Measurements from ENCODE around the gene CFAP100.

Gene CFAP100

GRCh38 chr3:126370055-126370454, 24.7 kb upstream of the CFAP100 start:
- TF ChIP-seq CTCF (conservative IDR thresholded peaks at IDR 0.05; ENCODE audit: low read depth), result no peak
- POLR2A ChIA-PET (ENCODE audit: low non-redundant PET), result no interaction called here
- H3K27ac ChIP-seq, result no peak overlapping the region
- DNase-seq (ENCODE audit: low spot score), result no peak
- CTCF ChIA-PET, result no interaction called here

- no peak for TF ChIP-seq CTCF (conservative IDR thresholded peaks at IDR 0.05; ENCODE audit: low read depth)
- POLR2A ChIA-PET (ENCODE audit: low non-redundant PET), result no interaction called here
- CTCF ChIA-PET, result interaction anchor here (0.6 kb wide), 2 partner anchors 121 to 152 kb away, joined by 3 to 4 read pairs; no protein-coding TSS in a partner anchor
- H3K27ac ChIP-seq, result no peak overlapping the region
- DNase-seq (ENCODE audit: low spot score), result no peak
Observed at GRCh38 chr3:126370606-126371005, 24.1 kb upstream of the CFAP100 start.

GRCh38 chr3:126371096-126371705, 23.5 kb upstream of the CFAP100 start:
- TF ChIP-seq CTCF (conservative IDR thresholded peaks at IDR 0.05; ENCODE audit: low read depth), result no peak
- CTCF ChIA-PET, result interaction anchor here (0.6 kb wide), 2 partner anchors 122 to 152 kb away, joined by 3 to 4 read pairs; no protein-coding TSS in a partner anchor
- no peak overlapping the region for H3K27ac ChIP-seq
- POLR2A ChIA-PET (ENCODE audit: low non-redundant PET), result no interaction called here
- no peak for DNase-seq (ENCODE audit: low spot score)

GRCh38 chr3:126372413-126373145, 22.1 kb upstream of the CFAP100 start:
- TF ChIP-seq CTCF (conservative IDR thresholded peaks at IDR 0.05; ENCODE audit: low read depth), result no peak
- DNase-seq (ENCODE audit: low spot score), result no peak
- POLR2A ChIA-PET (ENCODE audit: low non-redundant PET), result no interaction called here
- H3K27ac ChIP-seq, result no peak overlapping the region
- CTCF ChIA-PET, result no interaction called here

GRCh38 chr3:126373146-126373613, 21.5 kb upstream of the CFAP100 start:
- no peak for DNase-seq (ENCODE audit: low spot score)
- TF ChIP-seq CTCF (conservative IDR thresholded peaks at IDR 0.05; ENCODE audit: low read depth), result no peak
- POLR2A ChIA-PET (ENCODE audit: low non-redundant PET), result no interaction called here
- CTCF ChIA-PET, result no interaction called here
- no peak overlapping the region for H3K27ac ChIP-seq

GRCh38 chr3:126373682-126374601, 20.8 kb upstream of the CFAP100 start:
- ChIA-PET CTCF (interaction anchor here (1.0 kb wide), 1 partner anchor 1633 kb away, joined by 3 read pairs; no protein-coding TSS in a partner anchor), POLR2A (ENCODE audit: low non-redundant PET) (no interaction called here)
- DNase-seq (ENCODE audit: low spot score), result no peak
- no peak overlapping the region for H3K27ac ChIP-seq
- no peak for TF ChIP-seq CTCF (conservative IDR thresholded peaks at IDR 0.05; ENCODE audit: low read depth)

Data from RWPE1 (cell line).